ENCODE data around the gene KRTAP13-1.

GRCh38 chr21:30354308-30355005 is 41.4 kb upstream of the KRTAP13-1 start:
- TF ChIP-seq CTCF (IDR thresholded peaks at IDR 0.05) (no peak), POLR2AphosphoS5 (IDR thresholded peaks at IDR 0.05) (no peak), POLR2A (IDR thresholded peaks at IDR 0.05) (no peak)
